ENCODE results near the gene DPP6.

Gene DPP6

DNA sequence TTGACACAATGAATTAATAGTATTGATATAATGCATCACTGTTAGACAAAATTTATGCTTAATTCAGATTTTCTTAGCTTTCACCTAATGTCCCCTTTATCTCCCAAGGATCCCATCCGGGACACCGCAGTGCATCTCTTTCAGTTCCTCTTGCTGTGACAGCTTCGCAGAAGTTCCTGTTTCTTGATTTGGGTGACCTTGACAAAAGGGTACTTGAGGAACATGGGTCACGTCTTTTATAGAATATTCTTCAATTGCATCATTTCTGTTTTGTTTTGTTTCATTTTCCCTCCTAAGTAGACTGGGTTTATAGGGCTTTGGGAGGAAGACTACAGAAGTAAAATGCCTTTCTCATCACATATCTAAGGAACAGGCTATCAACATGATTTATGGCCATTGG is 453.2 kb downstream of the DPP6 start:
- TF ChIP-seq, protein P1, sequence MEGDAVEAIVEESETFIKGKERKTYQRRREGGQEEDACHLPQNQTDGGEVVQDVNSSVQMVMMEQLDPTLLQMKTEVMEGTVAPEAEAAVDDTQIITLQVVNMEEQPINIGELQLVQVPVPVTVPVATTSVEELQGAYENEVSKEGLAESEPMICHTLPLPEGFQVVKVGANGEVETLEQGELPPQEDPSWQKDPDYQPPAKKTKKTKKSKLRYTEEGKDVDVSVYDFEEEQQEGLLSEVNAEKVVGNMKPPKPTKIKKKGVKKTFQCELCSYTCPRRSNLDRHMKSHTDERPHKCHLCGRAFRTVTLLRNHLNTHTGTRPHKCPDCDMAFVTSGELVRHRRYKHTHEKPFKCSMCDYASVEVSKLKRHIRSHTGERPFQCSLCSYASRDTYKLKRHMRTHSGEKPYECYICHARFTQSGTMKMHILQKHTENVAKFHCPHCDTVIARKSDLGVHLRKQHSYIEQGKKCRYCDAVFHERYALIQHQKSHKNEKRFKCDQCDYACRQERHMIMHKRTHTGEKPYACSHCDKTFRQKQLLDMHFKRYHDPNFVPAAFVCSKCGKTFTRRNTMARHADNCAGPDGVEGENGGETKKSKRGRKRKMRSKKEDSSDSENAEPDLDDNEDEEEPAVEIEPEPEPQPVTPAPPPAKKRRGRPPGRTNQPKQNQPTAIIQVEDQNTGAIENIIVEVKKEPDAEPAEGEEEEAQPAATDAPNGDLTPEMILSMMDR (IDR thresholded peaks at IDR 0.05; ENCODE audit: low read depth, low read length): no peak
- no peak overlapping the region for H3K4me3 ChIP-seq (ENCODE audit: low read depth, low read length)

DNA sequence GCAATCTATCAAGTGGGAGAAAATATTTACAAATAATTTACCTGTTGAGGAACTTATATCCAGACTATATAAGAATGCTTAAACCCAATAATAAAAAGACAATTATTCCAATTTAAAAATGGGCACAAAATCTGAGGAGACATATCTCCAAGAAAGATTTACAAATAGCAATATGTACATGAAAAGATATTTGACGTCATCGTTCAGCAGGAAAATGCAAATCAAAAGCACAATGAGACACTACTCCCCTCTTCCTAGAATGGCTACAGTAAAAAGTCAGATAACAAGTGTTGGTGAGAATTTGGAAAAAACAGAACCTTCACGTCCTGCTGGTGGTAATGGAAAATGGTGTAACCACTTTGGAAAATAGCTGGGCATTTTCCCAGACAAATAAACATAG is 457.0 kb downstream of the DPP6 start:
- TF ChIP-seq, protein P1 (IDR thresholded peaks at IDR 0.05; ENCODE audit: low read depth, low read length): no peak

DNA sequence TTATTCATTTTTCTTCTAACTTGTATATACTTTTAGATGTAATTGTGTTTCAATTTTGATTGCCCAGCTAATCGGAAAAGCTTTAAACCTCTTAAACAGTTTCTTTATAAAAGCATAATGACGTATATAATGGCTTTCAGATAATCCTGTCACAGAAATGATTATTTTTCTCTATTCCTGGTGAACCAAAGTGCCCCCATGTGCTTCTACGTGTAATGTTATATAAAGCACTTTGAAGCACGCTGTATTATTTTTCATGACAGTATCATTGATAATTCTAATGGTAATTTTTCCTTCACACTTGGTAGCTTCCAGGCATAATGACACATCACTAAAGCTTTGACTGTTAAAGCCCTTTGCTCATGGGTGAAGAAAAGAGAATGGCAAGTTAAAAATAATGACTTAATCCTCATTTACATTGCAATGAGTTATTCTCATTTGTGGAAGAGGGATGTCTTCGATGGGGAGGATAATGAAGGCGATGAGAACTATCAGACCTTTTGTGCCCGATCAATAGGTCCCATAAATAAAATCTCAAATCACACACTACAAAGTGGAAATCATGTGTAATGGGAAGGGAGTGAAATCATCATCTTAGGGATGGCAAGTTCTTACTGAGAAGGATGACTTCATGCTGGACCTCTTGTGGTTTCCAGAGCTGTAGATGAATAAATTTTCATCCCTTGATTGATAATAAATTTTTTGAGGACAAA is 460.1 kb downstream of the DPP6 start:
- no peak overlapping the region for H3K4me3 ChIP-seq (ENCODE audit: low read depth, low read length)
- TF ChIP-seq, protein P1 (IDR thresholded peaks at IDR 0.05; ENCODE audit: low read depth, low read length): no peak

More for the DNA sequence above, 457.0 kb downstream of the DPP6 start:
- H3K4me3 ChIP-seq (ENCODE audit: low read depth, low read length): no peak overlapping the region

DNA sequence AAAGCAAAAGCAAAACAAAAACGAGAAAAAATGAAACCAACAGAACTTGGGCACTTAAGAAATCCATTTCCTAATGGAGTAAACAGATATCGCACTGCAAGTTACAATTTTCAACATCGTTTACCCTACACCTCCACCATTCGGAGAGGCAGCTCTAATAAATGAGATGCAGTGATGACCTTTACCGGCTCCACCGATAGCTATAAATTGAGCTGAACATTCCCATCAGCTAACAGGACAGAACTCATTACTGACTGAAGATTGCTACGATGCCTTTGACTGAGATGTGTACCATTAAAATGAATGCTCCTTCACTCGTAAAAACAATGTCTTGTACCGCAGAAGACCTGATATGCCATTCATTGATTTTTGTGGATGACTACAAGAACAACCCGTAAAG is 465.6 kb downstream of the DPP6 start:
- no peak overlapping the region for H3K4me3 ChIP-seq (ENCODE audit: low read depth, low read length)
- TF ChIP-seq, protein P1 (IDR thresholded peaks at IDR 0.05; ENCODE audit: low read depth, low read length): no peak

DNA sequence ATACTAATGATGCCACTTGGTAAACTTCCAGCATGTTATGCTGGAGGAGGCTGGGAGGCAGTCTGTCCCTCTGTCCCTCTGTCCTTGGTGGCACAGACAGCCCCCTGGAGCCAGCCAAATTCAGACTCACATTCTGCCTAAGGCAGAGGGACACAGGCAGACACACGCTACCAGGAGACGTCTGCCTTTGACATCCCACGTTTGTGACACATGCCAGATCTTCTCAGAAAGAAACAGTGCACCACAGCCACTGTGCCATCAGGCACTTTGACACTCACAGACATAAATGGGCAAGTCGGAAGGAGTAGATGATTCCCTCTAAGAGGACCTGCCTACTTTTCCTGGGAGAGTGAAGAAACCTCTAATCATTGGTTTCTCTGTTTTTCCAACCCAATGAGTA is 467.0 kb downstream of the DPP6 start:
- TF ChIP-seq, protein P1 (IDR thresholded peaks at IDR 0.05; ENCODE audit: low read depth, low read length): no peak
- H3K4me3 ChIP-seq (ENCODE audit: low read depth, low read length): no peak overlapping the region

DNA sequence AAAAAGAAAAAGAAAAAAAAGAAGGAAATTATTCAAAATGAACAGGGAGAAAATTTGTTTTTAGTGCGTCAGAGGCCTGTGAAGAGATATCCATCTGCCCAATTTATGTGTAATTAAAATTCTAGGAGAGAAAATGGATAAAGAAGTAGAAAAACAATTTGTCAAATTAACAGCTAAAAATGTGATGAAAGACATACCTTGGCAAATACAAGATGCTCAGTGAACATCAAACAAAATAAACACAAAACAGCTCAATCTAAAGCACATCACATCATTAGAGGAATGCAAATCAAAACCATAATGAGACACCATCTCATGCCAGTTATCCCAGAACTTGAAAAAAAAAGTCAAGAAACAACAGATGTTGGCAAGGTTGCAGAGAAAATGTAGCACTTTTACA is 477.9 kb downstream of the DPP6 start:
- H3K4me3 ChIP-seq (ENCODE audit: low read depth, low read length): no peak overlapping the region
- TF ChIP-seq, protein P1 (IDR thresholded peaks at IDR 0.05; ENCODE audit: low read depth, low read length): no peak

DNA sequence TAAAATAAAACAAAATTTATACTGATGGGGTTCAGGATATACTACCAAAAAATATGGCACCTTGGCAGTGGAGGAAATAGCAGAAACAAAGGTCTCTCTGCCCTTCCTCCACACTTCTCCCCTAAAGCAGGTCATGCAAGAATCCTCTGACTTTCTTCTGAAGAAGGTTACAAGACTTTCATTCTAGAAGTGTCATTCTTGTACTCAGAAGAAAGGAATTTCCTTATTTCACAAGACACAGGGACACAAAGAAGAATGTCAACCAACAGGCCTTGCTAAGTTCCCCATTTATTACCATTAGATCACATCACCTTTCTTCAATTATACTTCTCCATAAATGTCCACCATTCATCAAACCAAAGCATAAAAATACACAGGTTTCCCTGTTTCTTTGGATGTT is 480.6 kb downstream of the DPP6 start:
- no peak overlapping the region for H3K4me3 ChIP-seq (ENCODE audit: low read depth, low read length)
- TF ChIP-seq, protein P1 (IDR thresholded peaks at IDR 0.05; ENCODE audit: low read depth, low read length): no peak
